ENCODE data around the gene EEFSEC. TPM values are rescaled to one million over a fixed set of nuclear protein-coding genes. Genes with fewer than 3 reads are reported as not detected.

Gene EEFSEC
- total RNA-seq, 1 experiment from 2014 or later = 9.5 TPM

GRCh38 chr3:128455116-128455515 is 301.8 kb downstream of the EEFSEC start:
- Histone ChIP-seq H3K23ac (ENCODE audit: insufficient read length, low read depth, low read length) (no peak overlapping the region), H3K9me3 (ENCODE audit: control insufficient read depth, low read depth, low read length) (no peaks in the 10 kb centered on the region), H2AK5ac (ENCODE audit: insufficient read length, low read length) (no peak overlapping the region), H4K20me1 (ENCODE audit: control insufficient read depth, insufficient read depth, insufficient read length) (no peaks in the 10 kb centered on the region), H3K56ac (ENCODE audit: insufficient read length, low read depth, low read length) (no peak overlapping the region), H3K27me3 (ENCODE audit: insufficient read depth, low read length) (no peaks in the 10 kb centered on the region; the same call in 1 of the 2 replicates), H3T11ph (ENCODE audit: low read length) (no peak overlapping the region), H3K23me2 (ENCODE audit: insufficient read length, low read depth, low read length, poor library complexity, severe bottlenecking) (no peaks in the 10 kb centered on the region), H2BK20ac (ENCODE audit: low read depth, low read length, poor library complexity, severe bottlenecking) (no peak overlapping the region), H3K4ac (ENCODE audit: low read depth, low read length) (no peak overlapping the region), H3K9ac (ENCODE audit: extremely low read depth, insufficient read length, low read length) (no peak overlapping the region), H2AFZ (ENCODE audit: low read length) (no peak overlapping the region), H4K5ac (ENCODE audit: insufficient read length, low read depth, low read length) (no peak overlapping the region), H3K27ac (ENCODE audit: insufficient read length, low read depth, low read length) (no peak overlapping the region), H4K8ac (replicated peaks; ENCODE audit: insufficient read length, low read depth, low read length) (no peak overlapping the region), H3K79me2 (ENCODE audit: insufficient read depth, low read length) (no peaks in the 10 kb centered on the region), H3K79me1 (ENCODE audit: insufficient read depth, low read depth, low read length, poor library complexity, severe bottlenecking) (no peaks in the 10 kb centered on the region), H2BK12ac (ENCODE audit: insufficient read length, low read depth, low read length) (no peak overlapping the region), H3K18ac (ENCODE audit: insufficient read length, low read depth, low read length) (no peak overlapping the region), H3K4me2 (ENCODE audit: insufficient read depth, insufficient read length, low read length) (no peak overlapping the region), H3K14ac (ENCODE audit: insufficient read depth, low read length) (no peak overlapping the region), H2BK15ac (ENCODE audit: low read depth, low read length) (no peak overlapping the region), H4K91ac (ENCODE audit: insufficient read length, low read depth, low read length) (no peak overlapping the region), H2BK5ac (ENCODE audit: insufficient read length, low read length) (no peak overlapping the region), H3K4me1 (ENCODE audit: insufficient read depth, low read length) (no peaks in the 10 kb centered on the region), H2BK120ac (ENCODE audit: low read depth, low read length, poor library complexity, severe bottlenecking) (no peak overlapping the region)
- Mint-ChIP-seq H3K9me3 (peaks cover 0 to 2% of the 10 kb centered on the region in 2 experiments; a peak in 2 of 5 replicates), H3K4me1 (peaks cover 0 to 6% of the 10 kb centered on the region in 2 experiments; a peak in 1 of 4 replicates), H3K27me3 (ENCODE audit: low read depth) (peaks cover 78% of the 10 kb centered on the region), H3K4me3 (no peak overlapping the region), H3K27ac (no peak overlapping the region), H3K36me3 (ENCODE audit: insufficient read depth in 1 of 3, low read depth in 3 of 3) (no peaks in the 10 kb centered on the region)
- TF ChIP-seq, protein P1, sequence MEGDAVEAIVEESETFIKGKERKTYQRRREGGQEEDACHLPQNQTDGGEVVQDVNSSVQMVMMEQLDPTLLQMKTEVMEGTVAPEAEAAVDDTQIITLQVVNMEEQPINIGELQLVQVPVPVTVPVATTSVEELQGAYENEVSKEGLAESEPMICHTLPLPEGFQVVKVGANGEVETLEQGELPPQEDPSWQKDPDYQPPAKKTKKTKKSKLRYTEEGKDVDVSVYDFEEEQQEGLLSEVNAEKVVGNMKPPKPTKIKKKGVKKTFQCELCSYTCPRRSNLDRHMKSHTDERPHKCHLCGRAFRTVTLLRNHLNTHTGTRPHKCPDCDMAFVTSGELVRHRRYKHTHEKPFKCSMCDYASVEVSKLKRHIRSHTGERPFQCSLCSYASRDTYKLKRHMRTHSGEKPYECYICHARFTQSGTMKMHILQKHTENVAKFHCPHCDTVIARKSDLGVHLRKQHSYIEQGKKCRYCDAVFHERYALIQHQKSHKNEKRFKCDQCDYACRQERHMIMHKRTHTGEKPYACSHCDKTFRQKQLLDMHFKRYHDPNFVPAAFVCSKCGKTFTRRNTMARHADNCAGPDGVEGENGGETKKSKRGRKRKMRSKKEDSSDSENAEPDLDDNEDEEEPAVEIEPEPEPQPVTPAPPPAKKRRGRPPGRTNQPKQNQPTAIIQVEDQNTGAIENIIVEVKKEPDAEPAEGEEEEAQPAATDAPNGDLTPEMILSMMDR (conservative IDR thresholded peaks at IDR 0.05) = no peak
- no peak for DNase-seq
- no CpG with 5 or more reads among the region's 5 CpGs for WGBS (ENCODE audit: extremely low coverage, insufficient read length, low lambda C conversion rate)
